GM18873 (cell line): Measurements from ENCODE around the gene EEF1B2.
"Not testable (repeated sequence)": the region's sequence is repeated elsewhere in the genome, so short reads cannot be mapped to it uniquely, and the experiment has no call there.

Source experiments
- ATAC-seq: cut with Tn5 transposase; IDR thresholded peaks from one replicate; pipeline ENCODE4 v1.9.1; 2021; ENCODE audit warnings: mild to moderate bottlenecking, moderate library complexity, moderate number of reproducible peaks; ENCODE audit not compliant: unreplicated experiment, low FRiP score

EEF1B2 gene

DNA sequence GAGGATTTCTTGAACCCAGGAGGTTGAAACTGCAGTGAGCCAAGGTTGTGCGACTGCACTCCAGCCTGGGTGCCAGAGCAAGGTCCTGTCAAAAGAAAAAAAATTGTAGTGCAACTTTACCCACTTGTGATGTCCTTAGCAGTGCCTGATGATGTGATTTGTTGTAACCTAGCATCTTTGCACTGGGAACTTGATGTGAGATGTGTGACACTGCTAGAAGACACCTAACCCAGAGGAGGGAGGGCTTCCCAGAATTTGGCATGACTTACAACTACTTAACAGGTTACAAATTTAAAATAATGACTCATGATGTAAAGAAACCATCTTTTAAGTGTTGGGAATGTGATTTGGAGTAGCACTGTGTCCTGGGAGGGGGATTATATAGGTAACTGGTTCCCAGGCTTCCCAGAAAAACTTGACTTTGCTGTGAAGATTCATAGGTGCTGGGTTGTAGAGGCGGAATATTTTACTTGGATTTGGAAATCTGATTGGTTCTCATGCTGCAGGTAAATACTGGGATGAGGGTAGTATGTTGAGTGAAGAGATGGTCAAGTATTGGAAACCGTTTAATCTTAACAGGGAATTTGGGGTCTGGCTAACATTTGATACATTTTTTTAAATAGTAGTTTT, 3.7 kb downstream of the EEF1B2 start:
- ATAC-seq: no peak

- no peak for ATAC-seq
Observed at GRCh38 chr2:206164261-206164862, 4.7 kb downstream of the EEF1B2 start.

GRCh38 chr2:206168230-206168629, 8.5 kb downstream of the EEF1B2 start:
- ATAC-seq: not testable (repeated sequence)

DNA sequence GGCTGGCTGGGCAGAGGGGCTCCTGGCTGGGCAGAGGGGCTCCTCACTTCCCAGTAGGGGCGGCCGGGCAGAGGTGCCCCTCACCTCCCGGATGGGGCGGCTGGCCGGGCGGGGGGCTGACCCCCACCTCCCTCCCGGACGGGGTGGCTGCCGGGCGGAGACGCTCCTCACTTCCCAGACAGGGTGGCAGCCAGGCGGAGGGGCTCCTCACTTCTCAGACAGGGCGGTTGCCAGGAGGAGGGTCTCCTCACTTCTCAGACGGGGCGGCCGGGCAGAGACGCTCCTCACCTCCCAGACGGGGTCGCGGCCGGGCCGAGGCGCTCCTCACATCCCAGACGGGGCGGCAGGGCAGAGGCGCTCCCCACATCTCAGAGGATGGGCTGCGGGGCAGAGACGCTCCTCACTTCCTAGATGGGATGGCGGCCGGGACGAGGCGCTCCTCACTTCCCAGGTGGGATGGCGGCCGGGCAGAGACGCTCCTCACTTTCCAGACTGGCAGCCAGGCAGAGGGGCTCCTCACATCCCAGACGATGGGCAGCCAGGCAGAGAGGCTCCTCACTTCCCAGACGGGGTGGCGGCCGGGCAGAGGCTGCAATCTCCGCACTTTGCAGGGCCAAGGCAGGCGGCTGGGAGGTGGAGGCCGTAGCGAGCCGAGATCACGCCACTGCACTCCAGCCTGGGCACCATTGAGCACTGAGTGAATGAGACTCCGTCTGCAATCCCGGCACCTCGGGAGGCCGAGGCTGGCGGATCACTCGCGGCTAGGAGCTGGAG, 12.1 kb downstream of the EEF1B2 start:
- ATAC-seq: not testable (repeated sequence)

- no peak for ATAC-seq
Observed at GRCh38 chr2:206173147-206173546, 13.5 kb downstream of the EEF1B2 start.

DNA sequence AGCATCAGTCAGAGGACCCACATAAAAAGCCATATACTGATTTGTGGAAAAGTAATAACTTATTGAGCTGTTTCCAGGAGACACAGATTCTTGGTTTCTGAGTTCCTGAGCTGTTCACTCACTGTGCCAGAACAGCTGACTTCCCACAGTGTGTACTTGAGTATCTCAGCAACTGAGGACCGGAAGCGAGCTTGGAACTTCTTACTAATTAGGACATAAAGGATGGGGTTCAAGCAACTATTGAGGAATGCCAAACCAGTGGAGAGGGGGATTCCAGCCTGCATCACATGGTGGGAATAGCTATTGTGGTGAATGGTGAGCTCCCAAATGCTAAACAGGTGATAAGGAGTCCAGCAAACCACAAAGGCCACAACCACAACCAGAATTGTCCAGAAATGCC, 16.4 kb downstream of the EEF1B2 start:
- ATAC-seq: no peak

- ATAC-seq: no peak
Observed at GRCh38 chr2:206176901-206177300, 17.2 kb downstream of the EEF1B2 start.

DNA sequence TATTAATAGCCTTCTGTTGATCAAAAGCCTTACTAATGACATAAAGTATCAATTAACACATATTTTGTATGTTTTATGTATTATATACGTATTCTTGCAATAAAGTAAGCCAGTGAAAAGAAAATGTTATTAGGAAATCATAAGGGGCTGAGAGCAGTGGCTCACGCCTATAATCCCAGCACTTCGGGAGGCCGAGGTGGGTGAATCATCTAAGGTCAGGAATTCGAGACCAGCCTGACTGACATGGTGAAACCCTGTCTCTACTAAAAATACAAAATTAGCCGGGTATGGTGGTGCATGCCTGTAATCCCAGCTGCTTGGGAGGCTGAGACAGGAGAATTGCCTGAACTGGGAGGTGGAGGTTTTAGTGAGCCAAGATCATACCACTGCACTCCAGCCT, 21.8 kb downstream of the EEF1B2 start:
- ATAC-seq: not testable (repeated sequence)

- ATAC-seq: no peak
Observed at GRCh38 chr2:206189691-206190090, 30.0 kb downstream of the EEF1B2 start.

DNA sequence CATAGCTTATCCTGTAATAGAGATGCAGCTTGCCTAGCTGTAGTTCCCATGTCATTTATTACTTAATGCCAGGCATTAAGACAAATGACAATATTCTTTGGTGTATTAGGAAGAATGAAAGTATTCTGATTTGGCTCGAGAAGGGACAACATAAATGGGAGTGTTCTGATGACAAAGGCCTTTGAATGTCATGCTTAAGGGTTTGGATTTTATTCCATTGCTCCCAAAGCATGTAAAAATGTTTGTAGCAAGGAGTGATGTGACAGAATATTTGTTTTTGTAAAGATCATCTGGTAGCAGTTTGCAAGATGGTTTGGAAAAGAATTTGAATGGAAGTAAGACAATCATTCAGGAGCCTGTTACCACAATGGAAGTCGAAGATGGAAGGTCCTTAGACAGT, 30.4 kb downstream of the EEF1B2 start:
- no peak for ATAC-seq

DNA sequence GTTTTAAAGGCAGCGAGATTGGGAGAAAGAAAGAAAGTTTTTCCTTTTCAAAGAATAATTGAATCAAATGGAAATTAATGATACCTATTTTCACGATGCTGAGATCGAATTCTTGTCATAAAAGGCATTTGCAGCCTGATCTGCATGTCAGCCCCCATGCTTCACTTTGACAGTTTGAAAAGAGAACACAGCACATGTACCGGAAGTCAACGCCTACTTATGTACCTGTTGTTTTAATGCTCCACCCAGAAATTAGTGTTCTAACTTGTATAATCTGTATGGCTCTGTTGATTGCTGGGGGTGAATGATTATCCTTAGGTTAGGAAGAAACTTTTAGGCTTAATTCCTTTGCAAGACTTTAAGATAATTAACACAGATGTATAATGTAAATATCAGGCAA, 31.0 kb downstream of the EEF1B2 start:
- ATAC-seq: no peak

DNA sequence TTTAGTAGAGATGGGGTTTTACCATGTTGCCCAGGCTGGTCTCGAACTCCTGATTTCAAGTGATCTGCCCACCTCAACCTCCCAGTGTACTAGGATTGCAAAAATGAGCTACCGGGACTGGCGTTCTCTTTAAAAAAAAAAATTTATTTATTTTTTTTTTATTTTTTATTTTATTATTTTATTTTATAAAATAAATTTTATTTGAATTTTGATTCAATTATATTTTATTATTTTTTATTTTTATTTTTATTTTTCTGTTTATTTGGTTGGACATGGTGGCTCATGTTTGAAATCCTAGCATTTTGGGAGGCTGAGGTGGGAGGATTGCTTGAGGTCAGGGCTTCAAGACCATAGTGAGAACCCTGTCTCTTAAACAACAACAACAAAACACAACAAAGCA, 32.5 kb downstream of the EEF1B2 start:
- no peak for ATAC-seq

- no peak for ATAC-seq
Observed at GRCh38 chr2:206193671-206194357, 34.1 kb downstream of the EEF1B2 start.

- no peak for ATAC-seq
Observed at GRCh38 chr2:206198677-206199076, 39.0 kb downstream of the EEF1B2 start.

DNA sequence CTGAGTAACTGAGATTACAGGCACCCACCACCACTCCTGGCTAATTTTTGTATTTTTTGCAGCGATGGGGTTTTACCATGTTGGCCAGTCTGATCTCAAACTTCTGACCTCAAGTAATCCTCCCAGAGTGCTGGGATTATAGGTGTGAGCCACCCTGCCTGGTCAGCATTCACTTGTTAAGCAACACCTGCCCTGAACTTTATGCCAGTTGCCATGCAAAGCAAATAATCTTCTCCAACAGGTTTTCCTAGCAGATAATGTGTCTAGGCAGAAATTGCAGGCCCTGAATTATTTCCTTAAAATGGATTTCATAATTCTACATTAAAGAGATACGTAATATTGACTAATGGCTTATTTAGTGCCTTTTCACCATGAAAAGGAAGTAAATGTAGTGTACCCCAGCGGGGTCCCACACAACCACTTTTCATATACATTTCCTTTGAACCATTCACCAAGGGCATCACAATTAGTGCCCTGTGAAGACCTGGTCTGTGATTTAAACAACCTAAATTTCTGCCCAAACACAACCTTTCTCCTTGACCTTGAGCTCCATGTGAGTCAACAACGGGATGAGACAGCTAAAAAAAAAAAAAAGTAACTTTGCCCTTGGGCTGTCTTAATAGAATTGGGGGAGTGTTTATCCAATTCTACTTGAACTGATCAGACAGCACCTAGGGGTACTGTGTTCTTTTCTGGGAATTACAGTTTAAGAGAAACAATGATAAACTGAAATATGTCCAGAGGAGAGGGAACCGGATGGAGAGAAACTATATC, 41.6 kb downstream of the EEF1B2 start:
- no peak for ATAC-seq

DNA sequence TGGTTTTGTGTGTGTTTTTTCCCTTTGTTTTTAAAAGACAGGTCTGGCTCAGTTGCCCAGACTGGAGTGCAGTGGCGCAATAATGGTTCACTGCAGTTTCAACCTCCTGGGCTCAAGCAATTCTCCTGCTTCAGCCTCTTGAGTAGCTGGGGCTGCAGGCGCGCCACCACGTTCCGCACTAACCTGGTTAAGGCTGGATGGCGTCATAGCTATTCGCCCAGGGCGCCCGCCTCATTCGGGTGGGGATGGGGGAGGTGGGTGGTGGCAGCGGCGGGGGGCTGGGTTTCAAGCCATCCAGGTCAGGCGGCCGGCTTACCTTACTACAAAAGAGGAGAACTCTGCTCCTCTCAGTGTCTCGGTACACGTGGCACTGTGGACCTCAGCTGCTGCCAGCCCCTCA, 42.8 kb downstream of the EEF1B2 start:
- no peak for ATAC-seq

GRCh38 chr2:206203331-206203730, 43.6 kb downstream of the EEF1B2 start:
- no peak for ATAC-seq

DNA sequence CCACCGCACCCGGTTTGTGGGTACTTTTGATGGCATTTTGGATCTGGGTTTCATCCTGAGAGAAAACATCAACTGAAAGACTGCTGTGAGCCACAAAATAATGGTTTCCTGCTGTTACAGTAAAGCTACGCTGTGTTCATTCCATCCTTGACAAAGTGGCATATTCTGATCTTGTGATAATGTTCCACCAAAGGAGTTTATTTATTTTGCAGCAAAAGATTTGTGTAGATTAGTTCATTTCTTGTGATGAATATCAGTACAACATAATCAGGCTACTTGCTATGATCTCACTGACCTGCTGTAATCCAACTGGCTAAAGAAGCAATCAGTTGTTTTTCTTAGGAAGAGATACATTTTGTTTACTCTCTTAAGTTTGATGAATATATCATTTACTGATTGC, 45.0 kb downstream of the EEF1B2 start:
- no peak for ATAC-seq

GRCh38 chr2:206207316-206207715, 47.6 kb downstream of the EEF1B2 start:
- not testable (repeated sequence) for ATAC-seq

- no peak for ATAC-seq
Observed at GRCh38 chr2:206208900-206209299, 49.2 kb downstream of the EEF1B2 start.
